ENCODE data around the gene GPR161. TPM values are rescaled to one million over a fixed set of nuclear protein-coding genes. Genes with fewer than 3 reads are reported as not detected.

Gene GPR161
- total and polyA plus RNA-seq, 2 of the 13 experiments (the other 11 are each of a cell fraction or from before 2014, with no cell fraction given) = 0.13 to 0.35 TPM

- DNase-seq (ENCODE audit: low spot score) (no peak), FAIRE-seq (no peak), ATAC-seq (peak; percentile 62)
- Histone ChIP-seq H4K20me1 (ENCODE audit: insufficient read depth, low read length) (no peaks in the 10 kb centered on the region), H3K4me2 (ENCODE audit: low read depth, low read length) (peak overlapping the region; percentile 83), H3K79me2 (ENCODE audit: insufficient read depth, low read length) (no peaks in the 10 kb centered on the region), H3K4me1 (ENCODE audit: insufficient read depth, low read length) (peaks cover 16% of the 10 kb centered on the region), H3K4me3 (replicated peaks in 1 of 3; ENCODE audit: insufficient read depth in 1 of 3, low read depth in 2 of 3, low read length in 3 of 3) (peak overlapping the region; percentile 57 to 71 (median 64)), H3K27me3 (ENCODE audit: control insufficient read depth in 1 of 2, insufficient read depth in 2 of 2, low read length in 2 of 2) (peaks cover 0 to 34% of the 10 kb centered on the region in 2 experiments; a peak in 4 of 5 replicates), H3K9ac (ENCODE audit: insufficient read depth, low read depth, low read length) (no peak overlapping the region), H3K9me3 (ENCODE audit: low read length) (no peaks in the 10 kb centered on the region), H3K36me3 (replicated peaks in 1 of 2; ENCODE audit: control insufficient read depth in 1 of 2, insufficient read depth in 2 of 2, low read length in 2 of 2) (no peaks in the 10 kb centered on the region), H3K27ac (ENCODE audit: extremely low read length, insufficient read depth, low read length) (no peak overlapping the region), H2AFZ (ENCODE audit: low read length) (no peak overlapping the region)
- WGBS (ENCODE audit: low lambda C conversion rate) = 2% methylated on average over 7 of the region's 63 CpGs
- BruUV-seq (replicated peaks) = no TSS peak
- intact Hi-C loops (cut with micrococcal nuclease; ENCODE audit: unreplicated experiment) (no loop called here), in situ Hi-C loops (cut with HindIII; ENCODE audit: extremely low pct_ligation_motif_present, low pct_unique_long_range_greater_than_20kb) (no loop called here)
- POLR2A ChIA-PET = no interaction called here
- CTCF ChIA-PET (ENCODE audit: low intra/inter-chr PET ratio, low total read pairs) = interaction anchor here (1.4 kb wide), 1 partner anchor 10 kb away, joined by 3 read pairs; no protein-coding TSS in a partner anchor
- TF ChIP-seq, protein P1, sequence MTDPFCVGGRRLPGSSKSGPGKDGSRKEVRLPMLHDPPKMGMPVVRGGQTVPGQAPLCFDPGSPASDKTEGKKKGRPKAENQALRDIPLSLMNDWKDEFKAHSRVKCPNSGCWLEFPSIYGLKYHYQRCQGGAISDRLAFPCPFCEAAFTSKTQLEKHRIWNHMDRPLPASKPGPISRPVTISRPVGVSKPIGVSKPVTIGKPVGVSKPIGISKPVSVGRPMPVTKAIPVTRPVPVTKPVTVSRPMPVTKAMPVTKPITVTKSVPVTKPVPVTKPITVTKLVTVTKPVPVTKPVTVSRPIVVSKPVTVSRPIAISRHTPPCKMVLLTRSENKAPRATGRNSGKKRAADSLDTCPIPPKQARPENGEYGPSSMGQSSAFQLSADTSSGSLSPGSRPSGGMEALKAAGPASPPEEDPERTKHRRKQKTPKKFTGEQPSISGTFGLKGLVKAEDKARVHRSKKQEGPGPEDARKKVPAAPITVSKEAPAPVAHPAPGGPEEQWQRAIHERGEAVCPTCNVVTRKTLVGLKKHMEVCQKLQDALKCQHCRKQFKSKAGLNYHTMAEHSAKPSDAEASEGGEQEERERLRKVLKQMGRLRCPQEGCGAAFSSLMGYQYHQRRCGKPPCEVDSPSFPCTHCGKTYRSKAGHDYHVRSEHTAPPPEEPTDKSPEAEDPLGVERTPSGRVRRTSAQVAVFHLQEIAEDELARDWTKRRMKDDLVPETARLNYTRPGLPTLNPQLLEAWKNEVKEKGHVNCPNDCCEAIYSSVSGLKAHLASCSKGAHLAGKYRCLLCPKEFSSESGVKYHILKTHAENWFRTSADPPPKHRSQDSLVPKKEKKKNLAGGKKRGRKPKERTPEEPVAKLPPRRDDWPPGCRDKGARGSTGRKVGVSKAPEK (CRISPR knock-in tag; IDR thresholded peaks at IDR 0.05; ENCODE audit: borderline replicate concordance) = 0 out of 2 replicates have a peak, but pooled peaks have one; percentile 13
- TF ChIP-seq PRMT3 (CRISPR knock-in tag; IDR thresholded peaks at IDR 0.05; ENCODE audit: borderline replicate concordance, low read depth) = no peak
- TF ChIP-seq ARNT2 (CRISPR knock-in tag; IDR thresholded peaks at IDR 0.05; ENCODE audit: low read depth) = no peak
- TF ChIP-seq POLR2AphosphoS2 (IDR thresholded peaks at IDR 0.05; ENCODE audit: low read depth, low read length) = no peak
- TF ChIP-seq NR1H2 (CRISPR knock-in tag; IDR thresholded peaks at IDR 0.05; ENCODE audit: borderline replicate concordance, low read depth) = no peak
- TF ChIP-seq RELA (CRISPR knock-in tag; IDR thresholded peaks at IDR 0.05) = no peak
- no peak for TF ChIP-seq REXO4 (CRISPR knock-in tag; IDR thresholded peaks at IDR 0.05; ENCODE audit: borderline replicate concordance)
- 0 out of 2 replicates have a peak, but pooled peaks have one; percentile 21 for TF ChIP-seq HIVEP1 (CRISPR knock-in tag; IDR thresholded peaks at IDR 0.05)
- TF ChIP-seq HCFC1 (IDR thresholded peaks at IDR 0.05; ENCODE audit: low read depth, low read length) = no peak
- TF ChIP-seq ISX (CRISPR knock-in tag; conservative IDR thresholded peaks at IDR 0.05) = no peak
- TF ChIP-seq, protein P2, sequence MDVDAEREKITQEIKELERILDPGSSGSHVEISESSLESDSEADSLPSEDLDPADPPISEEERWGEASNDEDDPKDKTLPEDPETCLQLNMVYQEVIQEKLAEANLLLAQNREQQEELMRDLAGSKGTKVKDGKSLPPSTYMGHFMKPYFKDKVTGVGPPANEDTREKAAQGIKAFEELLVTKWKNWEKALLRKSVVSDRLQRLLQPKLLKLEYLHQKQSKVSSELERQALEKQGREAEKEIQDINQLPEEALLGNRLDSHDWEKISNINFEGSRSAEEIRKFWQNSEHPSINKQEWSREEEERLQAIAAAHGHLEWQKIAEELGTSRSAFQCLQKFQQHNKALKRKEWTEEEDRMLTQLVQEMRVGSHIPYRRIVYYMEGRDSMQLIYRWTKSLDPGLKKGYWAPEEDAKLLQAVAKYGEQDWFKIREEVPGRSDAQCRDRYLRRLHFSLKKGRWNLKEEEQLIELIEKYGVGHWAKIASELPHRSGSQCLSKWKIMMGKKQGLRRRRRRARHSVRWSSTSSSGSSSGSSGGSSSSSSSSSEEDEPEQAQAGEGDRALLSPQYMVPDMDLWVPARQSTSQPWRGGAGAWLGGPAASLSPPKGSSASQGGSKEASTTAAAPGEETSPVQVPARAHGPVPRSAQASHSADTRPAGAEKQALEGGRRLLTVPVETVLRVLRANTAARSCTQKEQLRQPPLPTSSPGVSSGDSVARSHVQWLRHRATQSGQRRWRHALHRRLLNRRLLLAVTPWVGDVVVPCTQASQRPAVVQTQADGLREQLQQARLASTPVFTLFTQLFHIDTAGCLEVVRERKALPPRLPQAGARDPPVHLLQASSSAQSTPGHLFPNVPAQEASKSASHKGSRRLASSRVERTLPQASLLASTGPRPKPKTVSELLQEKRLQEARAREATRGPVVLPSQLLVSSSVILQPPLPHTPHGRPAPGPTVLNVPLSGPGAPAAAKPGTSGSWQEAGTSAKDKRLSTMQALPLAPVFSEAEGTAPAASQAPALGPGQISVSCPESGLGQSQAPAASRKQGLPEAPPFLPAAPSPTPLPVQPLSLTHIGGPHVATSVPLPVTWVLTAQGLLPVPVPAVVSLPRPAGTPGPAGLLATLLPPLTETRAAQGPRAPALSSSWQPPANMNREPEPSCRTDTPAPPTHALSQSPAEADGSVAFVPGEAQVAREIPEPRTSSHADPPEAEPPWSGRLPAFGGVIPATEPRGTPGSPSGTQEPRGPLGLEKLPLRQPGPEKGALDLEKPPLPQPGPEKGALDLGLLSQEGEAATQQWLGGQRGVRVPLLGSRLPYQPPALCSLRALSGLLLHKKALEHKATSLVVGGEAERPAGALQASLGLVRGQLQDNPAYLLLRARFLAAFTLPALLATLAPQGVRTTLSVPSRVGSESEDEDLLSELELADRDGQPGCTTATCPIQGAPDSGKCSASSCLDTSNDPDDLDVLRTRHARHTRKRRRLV (CRISPR knock-in tag; IDR thresholded peaks at IDR 0.05) = no peak
Measured at GRCh38 chr1:168135921-168136708, 615 bp downstream of the GPR161 start.
